ENCODE data around the gene SLC29A2. TPM values are rescaled to one million over a fixed set of nuclear protein-coding genes. Genes with fewer than 3 reads are reported as not detected.

SLC29A2 gene
- total and polyA plus RNA-seq, 2 donors (not counting 1 experiment from before 2014, with no cell fraction given) = 16.2 to 18.5 TPM

GRCh38 chr11:66367561-66368312 lies 3.8 kb downstream of the SLC29A2 start:
- Histone ChIP-seq H3K79me2 (ENCODE audit: control insufficient read depth, insufficient read depth, low read length) (no peaks in the 10 kb centered on the region), H3K27me3 (replicated peaks in 1 of 4; ENCODE audit: control extremely low read depth in 1 of 4, control insufficient read depth in 3 of 4, insufficient read depth in 4 of 4, low read length in 3 of 4) (no peaks in the 10 kb centered on the region), H3K9me3 (ENCODE audit: control extremely low read depth in 1 of 3, control insufficient read depth in 2 of 3, insufficient read depth in 1 of 3, low read length in 2 of 3) (peaks cover 0 to 10% (median 0%) of the 10 kb centered on the region in 3 donors), H3K4me2 (replicated peaks; ENCODE audit: low read depth, low read length, poor library complexity, severe bottlenecking) (no peak overlapping the region), H2AFZ (ENCODE audit: insufficient read depth, low read depth, low read length, poor library complexity, severe bottlenecking) (no peak overlapping the region), H3K4me3 (ENCODE audit: control extremely low read depth in 1 of 5, extremely low read depth in 1 of 5, insufficient read depth in 1 of 5, low read depth in 2 of 5, low read length in 4 of 5) (no peak overlapping the region), H3K4me1 (ENCODE audit: control insufficient read depth in 2 of 2, insufficient read depth in 2 of 2, low read length in 2 of 2) (peaks cover 8 to 14% of the 10 kb centered on the region in 2 donors), H3K36me3 (replicated peaks in 1 of 2; ENCODE audit: control extremely low read depth in 1 of 2, control insufficient read depth in 1 of 2, extremely low read depth in 1 of 2, insufficient read depth in 2 of 2, low read length in 1 of 2) (no peaks in the 10 kb centered on the region), H3K27ac (ENCODE audit: low read length in 2 of 2) (no peak overlapping the region), H3K9ac (ENCODE audit: low read length) (no peak overlapping the region), H4K20me1 (ENCODE audit: control insufficient read depth, insufficient read depth, low read length, poor library complexity, severe bottlenecking) (no peaks in the 10 kb centered on the region)
- H3K27me3 Mint-ChIP-seq = no peaks in the 10 kb centered on the region
- H3K4me3 Mint-ChIP-seq = peak overlapping the region; percentile 23
- H3K27ac Mint-ChIP-seq = no peak overlapping the region
- 95% methylated on average over 15 of the region's 15 CpGs for WGBS (ENCODE audit: insufficient coverage)
- ChIA-PET POLR2A (interaction anchor here (0.6 kb wide), 1 partner anchor 543 kb away, joined by 4 read pairs; no protein-coding TSS in a partner anchor), CTCF (interaction anchor here (1.0 to 1.6 kb wide), 3 partner anchors 19 to 56 kb away, joined by 3 to 6 read pairs (median 3); no protein-coding TSS in a partner anchor)
- TF ChIP-seq EZH2 (IDR thresholded peaks at IDR 0.05; ENCODE audit: borderline replicate concordance, insufficient read depth, low read depth, low read length, poor library complexity, severe bottlenecking) (no peak), CTCF (IDR thresholded peaks at IDR 0.05) (no peak)
- DNase-seq = no peak
- intact Hi-C loops (cut with micrococcal nuclease) = no loop called here
- H3K4me1 Mint-ChIP-seq = peaks cover 9% of the 10 kb centered on the region
- no peaks in the 10 kb centered on the region for H3K9me3 Mint-ChIP-seq (ENCODE audit: insufficient read depth)
- no peak for ATAC-seq (ENCODE audit: low read depth)

All from B cell (primary cell).